ENCODE results near the gene IFITM10. TPM values are rescaled to one million over a fixed set of nuclear protein-coding genes. Genes with fewer than 3 reads are reported as not detected.

The IFITM10 gene
- total RNA-seq, 1 experiment from 2014 or later = not detected

DNA sequence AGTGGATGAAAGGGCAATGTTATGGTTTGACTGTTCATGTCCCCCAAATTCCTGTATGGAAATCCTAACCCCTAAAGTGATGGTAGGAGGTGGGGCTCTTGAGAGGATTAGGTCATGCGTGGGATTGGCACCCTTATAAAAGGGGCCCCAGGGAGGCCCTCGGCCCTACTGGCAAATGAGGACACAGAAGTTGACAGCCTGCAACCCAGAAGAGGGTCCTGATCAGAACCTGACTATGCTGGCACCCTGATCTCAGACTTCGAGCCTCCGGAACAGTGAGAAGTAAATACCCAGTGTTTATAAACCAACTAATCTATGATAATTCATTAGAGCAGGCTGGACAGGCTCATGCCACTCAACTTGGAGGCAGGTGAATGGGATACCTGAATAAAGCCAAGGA lies 8.7 kb downstream of the IFITM10 start:
- intact Hi-C loops (cut with micrococcal nuclease; ENCODE audit: unreplicated experiment) = no loop called here
- CTCF ChIA-PET = no interaction called here
- POLR2A ChIA-PET (ENCODE audit: low non-redundant PET) = no interaction called here

GRCh38 chr11:1740786-1741530 lies 9.4 kb downstream of the IFITM10 start:
- Histone ChIP-seq H3K4me3 (ENCODE audit: low read depth, low read length, poor library complexity, severe bottlenecking) (no peak overlapping the region), H3K27me3 (replicated peaks; ENCODE audit: insufficient read depth, low read depth, low read length, poor library complexity) (peaks cover 7% of the 10 kb centered on the region), H3K9me3 (ENCODE audit: low read depth, low read length, poor library complexity, severe bottlenecking) (no peaks in the 10 kb centered on the region), H3K27ac (ENCODE audit: low read depth, low read length, poor library complexity, severe bottlenecking) (no peak overlapping the region), H3K4me1 (ENCODE audit: insufficient read depth, low read length, poor library complexity, severe bottlenecking) (no peaks in the 10 kb centered on the region), H3K36me3 (ENCODE audit: insufficient read depth, low read length, poor library complexity, severe bottlenecking) (no peaks in the 10 kb centered on the region)
- no peak for DNase-seq (ENCODE audit: low spot score)
- CTCF ChIA-PET = no interaction called here
- TF ChIP-seq CTCF (conservative IDR thresholded peaks at IDR 0.05; ENCODE audit: low read depth, low read length) (no peak), EZH2 (IDR thresholded peaks at IDR 0.05; ENCODE audit: borderline replicate concordance, low read depth, low read length, poor library complexity, severe bottlenecking) (no peak)
- BruUV-seq (replicated peaks) = no TSS peak
- POLR2A ChIA-PET (ENCODE audit: low non-redundant PET) = no interaction called here
- intact Hi-C loops (cut with micrococcal nuclease; ENCODE audit: unreplicated experiment) = no loop called here

More for the DNA sequence above, 8.7 kb downstream of the IFITM10 start:
- Histone ChIP-seq H3K36me3 (ENCODE audit: insufficient read depth, low read length, poor library complexity, severe bottlenecking) (no peaks in the 10 kb centered on the region), H3K9me3 (ENCODE audit: low read depth, low read length, poor library complexity, severe bottlenecking) (no peaks in the 10 kb centered on the region), H3K27me3 (replicated peaks; ENCODE audit: insufficient read depth, low read depth, low read length, poor library complexity) (peaks cover 9% of the 10 kb centered on the region), H3K4me3 (ENCODE audit: low read depth, low read length, poor library complexity, severe bottlenecking) (no peak overlapping the region), H3K27ac (ENCODE audit: low read depth, low read length, poor library complexity, severe bottlenecking) (no peak overlapping the region), H3K4me1 (ENCODE audit: insufficient read depth, low read length, poor library complexity, severe bottlenecking) (no peaks in the 10 kb centered on the region)
- TF ChIP-seq EZH2 (IDR thresholded peaks at IDR 0.05; ENCODE audit: borderline replicate concordance, low read depth, low read length, poor library complexity, severe bottlenecking) (no peak), CTCF (conservative IDR thresholded peaks at IDR 0.05; ENCODE audit: low read depth, low read length) (no peak)
- BruUV-seq (replicated peaks) = no TSS peak
- no peak for DNase-seq (ENCODE audit: low spot score)

DNA sequence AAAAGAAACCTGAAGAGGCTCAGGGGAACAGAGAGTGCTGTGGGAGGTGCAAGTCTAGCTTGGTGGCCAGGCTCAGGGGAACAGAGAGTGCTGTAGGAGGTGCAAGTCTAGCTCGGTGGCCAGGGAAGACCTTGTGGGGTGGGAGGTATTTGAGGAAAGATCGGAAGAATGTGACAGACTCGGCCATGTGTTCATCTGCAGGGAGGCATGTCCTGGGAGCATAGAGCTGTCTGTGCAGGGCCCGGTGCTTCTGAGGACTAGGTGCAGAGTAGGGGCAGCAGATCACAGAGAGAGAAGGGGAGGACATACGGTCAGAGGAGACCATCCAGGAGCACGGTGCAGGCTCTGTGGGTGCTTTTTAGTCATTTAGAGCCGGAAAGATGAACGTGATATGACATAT lies 10.8 kb downstream of the IFITM10 start:
- Histone ChIP-seq H3K27me3 (replicated peaks; ENCODE audit: insufficient read depth, low read depth, low read length, poor library complexity) (peaks cover 7% of the 10 kb centered on the region), H3K9me3 (ENCODE audit: low read depth, low read length, poor library complexity, severe bottlenecking) (no peaks in the 10 kb centered on the region), H3K27ac (ENCODE audit: low read depth, low read length, poor library complexity, severe bottlenecking) (no peak overlapping the region), H3K4me1 (ENCODE audit: insufficient read depth, low read length, poor library complexity, severe bottlenecking) (no peaks in the 10 kb centered on the region), H3K36me3 (ENCODE audit: insufficient read depth, low read length, poor library complexity, severe bottlenecking) (no peaks in the 10 kb centered on the region), H3K4me3 (ENCODE audit: low read depth, low read length, poor library complexity, severe bottlenecking) (no peak overlapping the region)
- DNase-seq (ENCODE audit: low spot score) = no peak
- TF ChIP-seq EZH2 (IDR thresholded peaks at IDR 0.05; ENCODE audit: borderline replicate concordance, low read depth, low read length, poor library complexity, severe bottlenecking) = no peak
- TF ChIP-seq CTCF (conservative IDR thresholded peaks at IDR 0.05; ENCODE audit: low read depth, low read length) = no peak
- ChIA-PET CTCF (no interaction called here), POLR2A (ENCODE audit: low non-redundant PET) (no interaction called here)
- intact Hi-C loops (cut with micrococcal nuclease; ENCODE audit: unreplicated experiment) = no loop called here
- BruUV-seq (replicated peaks) = no TSS peak

Measured in A673 (cell line).